ENCODE data around the gene ZNF184. TPM values are rescaled to one million over a fixed set of nuclear protein-coding genes. Genes with fewer than 3 reads are reported as not detected.
"Not testable (repeated sequence)": the region's sequence is repeated elsewhere in the genome, so short reads cannot be mapped to it uniquely, and the experiment has no call there.

ZNF184 gene
- total RNA-seq, 1 donor from 2014 or later, result 4.2 TPM

- intact Hi-C loops (cut with DNase I), result no loop called here
- DNase-seq (ENCODE audit: missing footprints) (no peak), ATAC-seq (no peak)
Measured at GRCh38 chr6:27441001-27441400, 31.9 kb downstream of the ZNF184 start.

GRCh38 chr6:27439371-27439770 lies 33.5 kb downstream of the ZNF184 start:
- ATAC-seq (no peak), DNase-seq (ENCODE audit: missing footprints) (no peak)
- intact Hi-C loops (cut with DNase I), result no loop called here

- DNase-seq (ENCODE audit: missing footprints) (no peak), ATAC-seq (no peak)
- intact Hi-C loops (cut with DNase I), result no loop called here
Measured at GRCh38 chr6:27433714-27434113, 39.2 kb downstream of the ZNF184 start.

GRCh38 chr6:27428966-27429365 lies 43.9 kb downstream of the ZNF184 start:
- DNase-seq (ENCODE audit: missing footprints) (no peak), ATAC-seq (no peak)
- intact Hi-C loops (cut with DNase I), result no loop called here

- no peak for DNase-seq (ENCODE audit: missing footprints)
- no peak for ATAC-seq
- intact Hi-C loops (cut with DNase I), result no loop called here
Measured at GRCh38 chr6:27428502-27428901, 44.4 kb downstream of the ZNF184 start.

GRCh38 chr6:27426045-27426620 lies 46.8 kb downstream of the ZNF184 start:
- intact Hi-C loops (cut with DNase I), result no loop called here
- DNase-seq (ENCODE audit: missing footprints) (no peak), ATAC-seq (no peak)

- intact Hi-C loops (cut with DNase I); DNase-seq (ENCODE audit: missing footprints); ATAC-seq: not testable (repeated sequence)
Measured at GRCh38 chr6:27424851-27425250, 48.1 kb downstream of the ZNF184 start.

- ATAC-seq (peak; percentile 31), DNase-seq (ENCODE audit: missing footprints) (no peak)
- intact Hi-C loops (cut with DNase I), result no loop called here
Measured at GRCh38 chr6:27422651-27423332, 50.1 kb downstream of the ZNF184 start.

GRCh38 chr6:27419363-27419762 lies 53.5 kb downstream of the ZNF184 start:
- ATAC-seq, result no peak
- DNase-seq (ENCODE audit: missing footprints), result no peak
- intact Hi-C loops (cut with DNase I), result no loop called here

- intact Hi-C loops (cut with DNase I), result no loop called here
- ATAC-seq (no peak), DNase-seq (ENCODE audit: missing footprints) (no peak)
Measured at GRCh38 chr6:27415898-27416297, 57.0 kb downstream of the ZNF184 start.

- intact Hi-C loops (cut with DNase I), result no loop called here
- ATAC-seq (no peak), DNase-seq (ENCODE audit: missing footprints) (no peak)
Measured at GRCh38 chr6:27414996-27415395, 57.9 kb downstream of the ZNF184 start.

- DNase-seq (ENCODE audit: missing footprints) (no peak), ATAC-seq (no peak)
- intact Hi-C loops (cut with DNase I), result no loop called here
Measured at GRCh38 chr6:27414300-27414699, 58.6 kb downstream of the ZNF184 start.

- ATAC-seq, result no peak
- DNase-seq (ENCODE audit: missing footprints), result no peak
- intact Hi-C loops (cut with DNase I), result no loop called here
Measured at GRCh38 chr6:27407153-27407814, 65.6 kb downstream of the ZNF184 start.

- DNase-seq (ENCODE audit: missing footprints), result no peak
- intact Hi-C loops (cut with DNase I), result no loop called here
- ATAC-seq, result no peak
Measured at GRCh38 chr6:27406085-27406484, 66.8 kb downstream of the ZNF184 start.

GRCh38 chr6:27400877-27401642 lies 71.8 kb downstream of the ZNF184 start:
- ATAC-seq (no peak), DNase-seq (ENCODE audit: missing footprints) (no peak)
- intact Hi-C loops (cut with DNase I), result no loop called here

Other genes starting within 250 kb of the ZNF184 start
- gene PRSS16, start 225.4 kb downstream of the ZNF184 start, total RNA-seq, result 0.16 TPM
- gene POM121L2, start 160.8 kb downstream of the ZNF184 start, total RNA-seq, result not detected
- 0.89 TPM for gene ZNF391, start 84.3 kb downstream of the ZNF184 start, total RNA-seq